Inflammatory macrophage treated with lipopolysaccharide for 4 hours (primary cell): Measurements from ENCODE around the gene FUT8.
"Not testable (repeated sequence)": the region's sequence is repeated elsewhere in the genome, so short reads cannot be mapped to it uniquely, and the experiment has no call there.

Experiments
- DNase-seq: peaks from one replicate; pipeline ENCODE4 v3.0.0-alpha.2; 2020

FUT8 gene

GRCh38 chr14:65627315-65627714 lies 214.8 kb downstream of the FUT8 start:
- no peak for DNase-seq

- DNase-seq = no peak
Measured at GRCh38 chr14:65628664-65629063, 216.1 kb downstream of the FUT8 start.

GRCh38 chr14:65631040-65631439 lies 218.5 kb downstream of the FUT8 start:
- DNase-seq = no peak

- DNase-seq = no peak
Measured at GRCh38 chr14:65632487-65632886, 220.0 kb downstream of the FUT8 start.

- not testable (repeated sequence) for DNase-seq
Measured at GRCh38 chr14:65633666-65634065, 221.1 kb downstream of the FUT8 start.

GRCh38 chr14:65637780-65638179 lies 225.2 kb downstream of the FUT8 start:
- DNase-seq = no peak

- DNase-seq = no peak
Measured at GRCh38 chr14:65639216-65639615, 226.7 kb downstream of the FUT8 start.

- DNase-seq = no peak
Measured at GRCh38 chr14:65650826-65651225, 238.3 kb downstream of the FUT8 start.

GRCh38 chr14:65656554-65656953 lies 244.0 kb downstream of the FUT8 start:
- DNase-seq = no peak

- DNase-seq = no peak
Measured at GRCh38 chr14:65658202-65658601, 245.7 kb downstream of the FUT8 start.

- DNase-seq = no peak
Measured at GRCh38 chr14:65661865-65662264, 249.3 kb downstream of the FUT8 start.

GRCh38 chr14:65664436-65664835 lies 251.9 kb downstream of the FUT8 start:
- DNase-seq = no peak

GRCh38 chr14:65676361-65677014 lies 264.0 kb downstream of the FUT8 start:
- no peak for DNase-seq

GRCh38 chr14:65685572-65685971 lies 273.0 kb downstream of the FUT8 start:
- DNase-seq = no peak

- no peak for DNase-seq
Measured at GRCh38 chr14:65686761-65687160, 274.2 kb downstream of the FUT8 start.

- DNase-seq = no peak
Measured at GRCh38 chr14:65689070-65689469, 276.5 kb downstream of the FUT8 start.

- not testable (repeated sequence) for DNase-seq
Measured at GRCh38 chr14:65692566-65692965, 280.0 kb downstream of the FUT8 start.

GRCh38 chr14:65696801-65697200 lies 284.3 kb downstream of the FUT8 start:
- DNase-seq = no peak

GRCh38 chr14:65703521-65703920 lies 291.0 kb downstream of the FUT8 start:
- DNase-seq = no peak

- DNase-seq = no peak
Measured at GRCh38 chr14:65703996-65704395, 291.5 kb downstream of the FUT8 start.

GRCh38 chr14:65704437-65704836 lies 291.9 kb downstream of the FUT8 start:
- DNase-seq = no peak

GRCh38 chr14:65704850-65705249 lies 292.3 kb downstream of the FUT8 start:
- no peak for DNase-seq

- DNase-seq = no peak
Measured at GRCh38 chr14:65709576-65709975, 297.0 kb downstream of the FUT8 start.

- DNase-seq = not testable (repeated sequence)
Measured at GRCh38 chr14:65716813-65717212, 304.3 kb downstream of the FUT8 start.

GRCh38 chr14:65717384-65717915 lies 304.9 kb downstream of the FUT8 start:
- not testable (repeated sequence) for DNase-seq
